K562 (cell line): ENCODE measurements around the gene KLHDC10. TPM values are rescaled to one million over a fixed set of nuclear protein-coding genes. Genes with fewer than 3 reads are reported as not detected.
A peak's percentile ranks its signal among the peaks of the same experiment; 100 is the strongest.

ENCODE experiments used
- AFF1 ChIP-seq, 2 experiments: fragments of 450-650 bp; IDR thresholded peaks; 2 replicates each; pipeline ENCODE4 v1.6.1; 2018; ENCODE audit warnings: mild to moderate bottlenecking in 2 of 2, low read depth in 1 of 2; ENCODE audit not compliant: partially characterized antibody in 2 of 2
- BMI1 ChIP-seq: fragments of 150-350 bp; IDR thresholded peaks from 2 replicates; pipeline ENCODE4 v1.6.1; 2014; ENCODE audit warnings: low read length
- CSDE1 ChIP-seq, 2 experiments: fragments of 450-650 bp; IDR thresholded peaks; 2 replicates each; pipeline ENCODE4 v1.6.1; 2016; ENCODE audit warnings: mild to moderate bottlenecking in 1 of 2
- E2F1 ChIP-seq: sonication (generic); formaldehyde crosslinking; IDR thresholded peaks from 2 replicates; pipeline ENCODE4 v1.8.1; 2023; ENCODE audit warnings: mild to moderate bottlenecking, missing genetic modification reagents, moderate library complexity
- EGR1 ChIP-seq: fragments of 450-650 bp; conservative IDR thresholded peaks from 2 replicates; pipeline ENCODE4 v1.6.1; 2017; ENCODE audit warnings: mild to moderate bottlenecking
- FOXP1 ChIP-seq: sonication (generic); formaldehyde crosslinking; IDR thresholded peaks from 2 replicates; pipeline ENCODE4 v1.8.0; 2022; ENCODE audit warnings: mild to moderate bottlenecking, missing genetic modification reagents
- GABPB1 ChIP-seq: sonication (generic); formaldehyde crosslinking; IDR thresholded peaks from 2 replicates; pipeline ENCODE4 v1.8.0; 2022; ENCODE audit warnings: mild to moderate bottlenecking, missing genetic modification reagents
- HDGF ChIP-seq: fragments of 450-650 bp; IDR thresholded peaks from 2 replicates; pipeline ENCODE4 v1.6.1; 2016
- ID3 ChIP-seq, 2 experiments: fragments of 250-450 bp in 1 of 2; fragments of 450-650 bp in 1 of 2; sonication (Bioruptor Pico) in 1 of 2; IDR thresholded peaks; 2 replicates each; pipeline versions ENCODE4 v1.6.1 to v1.8.0; 2016 to 2021; ENCODE audit warnings: mild to moderate bottlenecking in 2 of 2, moderate library complexity in 2 of 2, missing compliant biosample characterization in 1 of 2, missing genetic modification characterization in 1 of 2
- KAT2B ChIP-seq: IDR thresholded peaks from one replicate; pipeline ENCODE4 v1.6.1; 2012; ENCODE audit warnings: low read depth, mild to moderate bottlenecking, control low read depth, inconsistent platforms, low read length, moderate library complexity
- MAX ChIP-seq: sonication (generic); formaldehyde crosslinking; IDR thresholded peaks from 2 replicates; pipeline ENCODE4 v1.9.0; 2022; ENCODE audit warnings: mild to moderate bottlenecking, missing genetic modification reagents
- RERE ChIP-seq: sonication (generic); formaldehyde crosslinking; IDR thresholded peaks from 2 replicates; pipeline ENCODE4 v1.8.0; 2023; ENCODE audit warnings: missing genetic modification reagents, mild to moderate bottlenecking, borderline replicate concordance
- TRIM24 ChIP-seq, 2 experiments: fragments of 450-650 bp; IDR thresholded peaks; 2 replicates each; pipeline ENCODE4 v1.6.1; 2016
- ZBTB17 ChIP-seq: fragments of 450-650 bp; formaldehyde crosslinking; IDR thresholded peaks from 2 replicates; pipeline ENCODE4 v1.4.0; 2020; ENCODE audit warnings: mild to moderate bottlenecking
- ZNF707 ChIP-seq: fragments of 250-450 bp; sonication (Bioruptor Pico); conservative IDR thresholded peaks from 2 replicates; pipeline ENCODE4 v1.8.0; 2022; ENCODE audit warnings: inconsistent platforms, mild to moderate bottlenecking, moderate library complexity
- polyA plus RNA-seq, 8 experiments: library from polyadenylated mRNA; depleted of rRNA in 4 of 8; stranded (reverse) in 5 of 8; unstranded in 3 of 8; fragments of >200 nt; fragmentation: Nextera tagmentation in 2 of 8; fragmentation: Illumina TruSeq in 1 of 8; extraction: Ambion mirVana in 2 of 8; extraction: Trizol in 1 of 8; gene quantifications; 2 replicates each; pipeline versions ENCODE4 v1.2.1 to v1.2.3, GENCODE V29; 2011 to 2014; ENCODE audit warnings: inconsistent platforms in 1 of 8, missing spikeins in 1 of 8
- total RNA-seq, 7 experiments: library from RNA; depleted of rRNA in 6 of 7; stranded (reverse); fragments of >200 nt in 6 of 7; fragmentation: Illumina TruSeq in 2 of 7; extraction: Trizol in 2 of 7; gene quantifications; 2 replicates each; pipeline versions ENCODE4 v1.2.1 to v1.2.3, GENCODE V29; 2011 to 2021; ENCODE audit warnings: low replicate concordance in 1 of 7

KLHDC10 gene
- total and polyA plus RNA-seq, 9 of the 15 experiments (the other 6 are each of a cell fraction or from before 2014, with no cell fraction given): 9.8 to 80.5 (median 31.4) TPM

- TF ChIP-seq MAX (CRISPR knock-in tag) (peak; percentile 74), E2F1 (no peak), ZBTB17 (CRISPR knock-in tag) (no peak), ZNF707 (CRISPR knock-in tag) (no peak), HDGF (no peak), TRIM24 (IDR thresholded peaks at IDR 0.05) (peak; percentile 60 to 94; a peak in 3 of 4 replicates), BMI1 (no peak), EGR1 (peak; percentile 68), ID3 (CRISPR knock-in tag; IDR thresholded peaks at IDR 0.05) (no peak), ID3 (tag; IDR thresholded peaks at IDR 0.05) (peak; percentile 97), FOXP1 (CRISPR knock-in tag) (peak; percentile 66; the same call in 1 of the 2 replicates), GABPB1 (peak; percentile 64; the same call in 1 of the 2 replicates), CSDE1 (IDR thresholded peaks at IDR 0.05) (no peak), AFF1 (IDR thresholded peaks at IDR 0.05; ENCODE audit: low read depth in 1 of 2, partially characterized antibody in 2 of 2) (no peak), KAT2B (peak; percentile 98), RERE (no peak)
- TF ChIP-seq, all 486 proteins: peak for 72
Measured at GRCh38 chr7:130141161-130141883, 71.0 kb downstream of the KLHDC10 start (continued).
